ENCODE results near the gene DRG1.

GRCh38 chr22:31481129-31481528 lies 81.7 kb downstream of the DRG1 start:
- TF ChIP-seq CTCF (IDR thresholded peaks at IDR 0.05) (no peak), POLR2A (IDR thresholded peaks at IDR 0.05) (no peak), POLR2AphosphoS5 (IDR thresholded peaks at IDR 0.05; ENCODE audit: insufficient read depth in 1 of 2, low read depth in 1 of 2) (no peak)
